GM21515 (cell line): ENCODE data around the gene PSMD4.

Source experiments
- ATAC-seq: cut with Tn5 transposase; IDR thresholded peaks from one replicate; pipeline ENCODE4 v1.9.1; 2021; ENCODE audit not compliant: unreplicated experiment

Gene PSMD4

DNA sequence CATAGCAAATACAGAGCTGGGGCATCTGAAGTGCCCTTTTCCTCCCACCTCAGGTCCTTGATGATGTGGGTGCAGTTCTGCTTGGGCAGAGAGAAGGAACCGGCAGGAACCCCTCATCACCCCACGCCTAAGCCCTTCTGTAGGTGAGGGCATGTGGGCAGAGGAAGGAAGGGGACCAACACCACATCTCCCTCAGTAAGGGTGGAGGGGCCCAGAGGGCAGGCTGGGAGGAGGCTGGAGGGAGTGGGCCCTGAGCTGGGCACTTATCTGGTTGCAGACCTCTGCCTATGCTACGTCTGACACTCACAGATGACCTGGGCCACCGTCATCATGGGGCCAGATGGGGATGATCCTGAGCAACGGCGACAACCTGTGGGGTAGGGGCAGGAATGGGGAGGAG lies 38.6 kb downstream of the PSMD4 start:
- ATAC-seq: no peak

DNA sequence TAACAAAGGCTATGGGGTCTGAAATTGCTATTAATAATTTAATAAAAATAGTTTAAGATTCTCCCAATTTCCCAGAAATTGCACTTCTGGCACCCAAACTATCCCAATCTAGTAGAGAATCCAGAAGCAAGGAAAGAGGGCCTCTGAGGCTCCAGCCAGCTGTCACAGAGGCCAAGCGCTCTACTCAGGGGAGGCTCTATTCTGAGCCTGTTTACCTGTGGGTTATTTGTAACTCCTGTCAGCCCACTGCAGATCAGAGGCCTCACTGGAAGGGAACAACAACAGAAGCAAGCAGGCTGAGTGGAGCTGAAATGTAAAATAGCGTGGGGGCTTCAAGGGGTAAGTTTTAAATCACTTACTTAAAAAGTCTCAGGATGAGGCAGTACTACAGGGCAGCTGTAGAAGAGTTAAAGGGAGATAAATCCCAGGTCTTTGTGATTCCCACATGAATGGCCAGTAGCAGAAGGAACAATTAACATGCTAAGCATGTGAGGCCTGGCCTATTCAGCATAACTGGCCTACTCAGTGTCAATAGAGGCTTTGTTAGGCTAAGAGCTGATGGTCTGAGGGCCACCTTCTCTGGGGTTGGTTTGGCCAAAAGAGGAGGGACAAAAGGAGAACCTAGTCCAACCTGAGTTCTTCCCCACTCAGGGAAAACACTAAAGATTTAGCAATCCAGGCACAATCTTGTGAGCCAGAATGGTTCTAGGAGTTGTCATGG lies 40.4 kb downstream of the PSMD4 start:
- ATAC-seq: no peak

DNA sequence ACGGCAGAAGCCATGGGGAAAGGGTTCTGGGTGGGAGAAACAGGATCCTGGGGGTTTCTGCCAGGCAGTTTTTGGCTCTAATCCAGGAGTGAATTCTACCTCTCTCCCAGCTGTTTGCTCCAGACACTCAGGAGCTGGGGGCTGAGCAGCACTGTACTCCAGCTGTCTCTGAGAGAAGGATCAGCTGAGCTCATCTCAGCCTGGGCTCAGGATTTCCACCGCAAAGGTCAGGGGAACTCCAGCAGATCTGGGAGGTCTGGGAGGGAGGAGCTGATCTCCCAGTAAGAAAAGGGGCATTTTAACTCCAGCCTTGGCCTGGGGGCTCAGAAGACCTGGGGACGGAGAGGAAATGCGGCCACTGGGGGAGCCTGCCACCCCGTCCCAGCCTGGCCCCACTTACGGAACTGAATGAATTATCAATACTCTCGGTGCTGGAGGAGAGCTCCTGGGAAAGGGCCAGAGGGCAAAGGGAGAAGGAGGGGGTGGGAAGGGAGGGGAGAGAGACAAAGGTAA lies 55.3 kb downstream of the PSMD4 start:
- ATAC-seq: no peak

DNA sequence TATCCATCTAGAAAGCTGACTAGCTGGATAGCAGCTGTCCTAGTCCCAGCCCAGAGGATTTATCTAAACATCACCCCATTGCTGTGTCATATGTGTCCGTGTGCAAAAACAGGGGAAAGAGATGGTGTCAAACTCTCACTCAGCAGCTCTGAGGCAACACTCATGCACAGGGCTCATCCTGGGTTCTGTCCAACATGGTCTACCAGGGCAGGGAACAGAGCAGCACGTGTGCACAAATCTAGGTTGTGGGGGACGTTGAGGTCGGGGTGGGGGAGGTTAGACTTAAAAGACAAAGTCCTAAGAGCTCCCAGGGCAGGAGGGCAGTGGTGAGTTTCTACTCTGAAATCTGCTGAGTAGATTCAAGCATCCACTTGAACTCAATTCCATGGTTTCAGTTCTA lies 56.5 kb downstream of the PSMD4 start:
- no peak for ATAC-seq

DNA sequence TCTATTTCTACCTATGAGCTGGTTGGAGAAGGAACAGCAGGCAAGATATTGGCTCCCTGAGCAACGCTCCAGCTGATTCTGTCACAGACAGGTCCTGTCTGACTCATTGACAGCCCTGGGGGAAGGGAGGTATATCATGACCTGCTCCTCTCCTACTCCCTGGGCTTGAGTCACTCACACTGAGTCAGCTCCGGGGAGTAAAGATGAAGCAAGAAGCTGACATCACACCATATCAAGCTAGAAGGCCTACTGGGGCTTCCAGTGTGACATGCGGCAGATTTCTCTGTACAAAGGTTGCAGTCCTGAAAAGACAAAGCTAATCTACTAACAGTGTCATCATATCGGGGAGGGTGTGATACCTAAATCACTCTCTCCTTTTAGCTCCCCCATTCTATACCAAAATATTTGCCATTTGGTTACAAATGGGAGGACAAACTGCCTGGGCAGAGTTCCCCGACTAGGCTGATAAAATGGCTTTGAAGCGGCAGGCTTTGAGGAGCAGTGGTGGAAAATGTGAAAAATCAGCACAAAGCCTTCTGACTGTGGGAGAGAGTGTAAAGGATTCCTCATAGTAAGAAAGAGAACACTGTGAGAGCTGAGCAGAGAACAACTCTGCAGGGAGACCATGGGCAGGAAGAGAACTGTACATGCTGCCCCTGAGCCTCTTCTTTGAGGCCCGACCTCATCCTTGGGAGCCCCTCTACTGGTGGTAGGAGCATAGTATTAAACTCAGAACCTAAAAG lies 57.2 kb downstream of the PSMD4 start:
- no peak for ATAC-seq

DNA sequence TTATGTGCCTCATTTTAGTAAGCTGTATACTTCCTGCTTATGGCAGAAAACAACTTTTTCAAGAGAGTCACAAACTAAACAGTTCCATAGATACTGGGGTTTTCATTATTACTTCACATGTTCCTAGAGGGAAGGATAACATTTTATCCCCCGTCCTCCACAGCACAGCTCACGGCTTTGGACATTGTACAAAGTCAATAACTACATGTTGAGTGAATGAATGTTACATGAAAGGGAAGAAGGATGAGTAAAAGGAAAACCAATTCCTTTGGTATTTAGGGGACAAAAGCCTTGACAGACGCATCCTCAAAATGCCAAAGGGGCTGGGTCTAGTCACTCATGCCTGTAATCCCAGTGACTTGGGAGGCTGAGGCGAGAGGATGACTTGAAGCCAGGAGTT lies 57.9 kb downstream of the PSMD4 start:
- no peak for ATAC-seq

DNA sequence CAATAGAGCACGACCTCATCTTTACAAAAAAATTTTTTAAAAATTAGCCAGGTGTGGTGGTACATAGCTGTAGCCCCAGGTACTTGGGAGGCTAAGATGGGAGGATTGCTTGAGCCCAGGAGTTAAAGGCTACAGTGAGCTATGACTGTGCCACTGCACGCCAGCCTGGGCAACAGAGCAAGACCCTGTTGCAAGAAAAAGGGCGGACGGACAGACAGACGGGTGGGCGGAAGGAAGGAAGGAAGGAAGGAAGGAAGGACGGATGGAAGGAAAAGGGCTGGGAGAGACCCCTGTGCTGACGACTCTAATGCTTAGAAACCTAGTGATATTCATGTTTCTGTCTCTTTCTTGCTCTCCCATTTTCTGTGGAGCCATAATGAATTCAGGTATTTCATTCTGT lies 58.3 kb downstream of the PSMD4 start:
- no peak for ATAC-seq

DNA sequence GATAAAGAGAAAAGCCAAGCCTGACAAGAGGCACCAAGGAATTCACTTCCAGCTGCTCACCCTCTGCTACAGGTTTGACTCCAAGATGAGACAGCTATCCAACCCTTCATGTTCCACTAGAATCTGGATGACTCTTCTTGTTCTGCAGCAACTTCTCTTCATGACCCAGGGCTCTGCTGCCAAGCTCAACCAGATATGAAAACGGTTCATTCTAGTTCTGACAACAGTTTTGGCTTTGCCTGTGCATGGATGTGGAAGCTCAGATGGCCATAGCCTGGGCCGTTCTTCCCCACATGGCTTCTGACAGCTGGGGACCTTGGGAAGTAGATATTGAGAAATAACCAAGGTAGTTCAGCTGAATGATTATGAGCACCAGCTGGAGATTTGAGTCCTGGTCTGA lies 59.0 kb downstream of the PSMD4 start:
- ATAC-seq: no peak

DNA sequence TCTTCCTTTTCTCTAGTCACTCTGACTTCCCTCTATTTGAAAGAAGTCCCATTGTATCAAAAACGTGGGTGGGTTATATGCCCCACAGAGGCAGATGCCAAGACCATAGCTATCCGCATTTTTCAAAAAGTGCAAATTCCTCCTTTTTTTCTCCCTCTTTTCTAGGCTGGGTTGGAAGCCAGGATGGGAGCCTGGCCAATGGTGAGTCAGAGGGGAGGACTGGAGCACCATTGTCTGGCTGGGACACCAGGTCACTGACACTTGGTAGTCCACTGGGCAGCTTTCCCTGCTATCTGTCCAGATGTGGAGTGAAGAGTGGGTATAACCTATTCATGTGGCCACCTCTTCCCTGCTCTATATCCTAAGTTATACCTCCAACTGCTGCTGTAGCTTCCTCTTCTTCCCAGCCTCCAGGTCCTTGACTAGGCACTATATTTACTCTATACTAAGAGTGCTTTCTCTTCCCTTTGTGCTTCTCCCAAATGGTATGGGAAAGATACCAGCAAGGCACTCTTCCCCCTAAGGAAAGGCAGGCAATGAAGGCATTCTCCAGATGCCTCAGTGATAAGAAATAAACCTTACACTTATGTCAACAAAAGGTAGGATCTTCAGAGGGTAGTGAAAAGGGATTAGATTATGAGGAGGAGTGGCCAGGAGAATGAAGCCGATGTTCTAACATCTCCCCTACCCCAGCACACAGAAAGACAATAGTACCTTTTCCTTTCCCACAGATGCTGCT lies 59.8 kb downstream of the PSMD4 start:
- no peak for ATAC-seq

DNA sequence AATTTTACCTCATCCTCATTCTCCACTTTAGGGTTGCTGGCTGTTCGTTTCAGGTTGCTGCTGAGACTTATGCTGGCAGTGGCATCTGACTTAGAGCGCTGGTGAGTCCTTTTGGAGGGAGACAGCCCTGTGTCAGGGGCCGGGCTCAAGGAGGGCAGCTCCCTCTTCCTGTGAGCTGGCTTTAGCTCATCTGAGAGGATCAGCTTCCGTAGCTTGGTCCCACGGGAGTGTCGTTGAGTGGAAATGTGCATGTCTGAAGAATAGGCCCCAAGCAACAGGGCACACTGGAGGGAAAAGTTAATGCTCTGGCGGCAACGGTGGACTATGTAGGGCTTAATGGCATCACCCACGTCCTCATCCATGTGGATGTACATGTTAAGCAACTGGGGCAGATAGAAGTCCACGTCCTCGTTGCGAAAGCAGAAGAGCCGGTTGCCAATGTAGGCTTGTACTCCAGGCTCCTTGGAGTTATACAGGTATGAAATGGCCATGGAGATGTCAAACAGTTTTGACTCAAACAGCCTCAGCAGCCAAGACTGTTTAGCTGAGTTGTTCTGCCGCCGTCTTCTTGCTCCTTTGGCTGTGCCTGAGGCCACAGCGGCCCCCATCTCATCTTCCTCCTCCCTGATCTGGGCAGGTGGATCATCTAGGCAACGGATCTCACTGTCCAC lies 61.2 kb downstream of the PSMD4 start:
- ATAC-seq: no peak
